GM19240 (cell line): ENCODE measurements around the gene FARP1.
"Not testable (repeated sequence)": the region's sequence is repeated elsewhere in the genome, so short reads cannot be mapped to it uniquely, and the experiment has no call there.

ENCODE experiments used
- DNase-seq: peaks from one replicate; pipeline ENCODE4 v3.0.0; 2011; ENCODE audit warnings: low spot score; ENCODE audit not compliant: insufficient read length

FARP1 gene

GRCh38 chr13:98352226-98352625 lies 209.3 kb downstream of the FARP1 start:
- DNase-seq = no peak

GRCh38 chr13:98353750-98354149 lies 210.9 kb downstream of the FARP1 start:
- DNase-seq = no peak

GRCh38 chr13:98358937-98359336 lies 216.0 kb downstream of the FARP1 start:
- no peak for DNase-seq

GRCh38 chr13:98360545-98360944 lies 217.7 kb downstream of the FARP1 start:
- DNase-seq = no peak

- DNase-seq = no peak
Measured at GRCh38 chr13:98363326-98363725, 220.4 kb downstream of the FARP1 start.

GRCh38 chr13:98364179-98364578 lies 221.3 kb downstream of the FARP1 start:
- no peak for DNase-seq

GRCh38 chr13:98364647-98365046 lies 221.8 kb downstream of the FARP1 start:
- DNase-seq = no peak

GRCh38 chr13:98365302-98365701 lies 222.4 kb downstream of the FARP1 start:
- DNase-seq = no peak

- no peak for DNase-seq
Measured at GRCh38 chr13:98366010-98366409, 223.1 kb downstream of the FARP1 start.

- DNase-seq = no peak
Measured at GRCh38 chr13:98366443-98366842, 223.5 kb downstream of the FARP1 start.

- no peak for DNase-seq
Measured at GRCh38 chr13:98366959-98367358, 224.1 kb downstream of the FARP1 start.

- no peak for DNase-seq
Measured at GRCh38 chr13:98368019-98368418, 225.1 kb downstream of the FARP1 start.

- DNase-seq = not testable (repeated sequence)
Measured at GRCh38 chr13:98369520-98369919, 226.6 kb downstream of the FARP1 start.

- no peak for DNase-seq
Measured at GRCh38 chr13:98370261-98370660, 227.4 kb downstream of the FARP1 start.

GRCh38 chr13:98370806-98371515 lies 228.1 kb downstream of the FARP1 start:
- no peak for DNase-seq

- DNase-seq = no peak
Measured at GRCh38 chr13:98371516-98372023, 228.7 kb downstream of the FARP1 start.

GRCh38 chr13:98372876-98373275 lies 230.0 kb downstream of the FARP1 start:
- no peak for DNase-seq

- DNase-seq = no peak
Measured at GRCh38 chr13:98374750-98375149, 231.9 kb downstream of the FARP1 start.

GRCh38 chr13:98377635-98378378 lies 234.9 kb downstream of the FARP1 start:
- no peak for DNase-seq

GRCh38 chr13:98384739-98385138 lies 241.8 kb downstream of the FARP1 start:
- no peak for DNase-seq

GRCh38 chr13:98385606-98386005 lies 242.7 kb downstream of the FARP1 start:
- no peak for DNase-seq

- no peak for DNase-seq
Measured at GRCh38 chr13:98386637-98387036, 243.7 kb downstream of the FARP1 start.

GRCh38 chr13:98389319-98389718 lies 246.4 kb downstream of the FARP1 start:
- DNase-seq = no peak
